HL-60/S4 treated with phorbol 12-myristate 13-acetate at 8.2 ng/mL for 4 days and 3 days (cell line): ENCODE results near the gene IL11RA.

Experiments used
- in situ Hi-C: fragments of 300-500 bp; cut with MboI; formaldehyde crosslinking; loops from 2 replicates; pipeline ENCODE4 v1.15.0; 2022; ENCODE audit warnings: low sequenced_read_pairs

Gene IL11RA

DNA sequence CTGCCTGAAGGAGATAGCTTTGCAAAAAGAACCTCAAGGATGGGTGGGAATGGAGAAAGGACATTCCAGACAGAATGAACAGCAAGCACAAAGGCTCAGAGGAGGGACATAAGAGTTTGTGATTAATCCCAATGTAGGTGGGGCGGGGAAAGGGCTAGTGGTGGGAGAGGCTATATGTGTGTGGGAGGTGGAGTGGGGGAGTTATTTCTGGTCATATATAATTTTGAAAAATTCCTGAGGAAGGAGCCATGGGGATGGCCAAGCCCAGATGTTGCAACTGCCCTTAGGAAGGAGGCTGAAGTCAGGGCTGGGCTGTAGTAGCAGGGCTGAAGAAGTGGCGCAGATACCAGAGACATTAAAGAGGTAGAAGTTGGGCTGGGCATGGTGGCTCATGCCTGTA is 23.9 kb downstream of the IL11RA start:
- in situ Hi-C loops, result no loop called here

GRCh38 chr9:34684145-34684544 is 32.2 kb downstream of the IL11RA start:
- in situ Hi-C loops, result no loop called here

DNA sequence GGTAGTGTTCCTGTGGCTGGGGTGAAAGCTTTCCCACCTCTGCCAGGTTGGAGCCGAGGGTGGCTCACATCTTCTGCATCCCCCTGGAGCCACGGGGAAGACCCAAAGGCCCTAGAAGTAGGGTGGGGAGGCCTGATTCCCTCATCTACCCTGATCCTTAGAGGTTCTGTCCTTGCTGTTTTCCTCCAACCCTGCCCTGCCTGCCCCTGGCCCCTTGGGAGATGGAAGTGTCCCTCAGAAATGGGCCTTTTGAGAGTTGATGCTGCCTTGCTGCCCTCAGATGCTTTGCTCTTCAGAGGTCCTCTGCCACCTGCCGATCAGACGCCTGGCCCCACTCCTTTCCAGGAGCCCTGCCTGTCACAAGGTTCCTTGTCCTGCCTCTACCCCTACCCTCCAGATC is 32.8 kb downstream of the IL11RA start:
- in situ Hi-C loops, result no loop called here

DNA sequence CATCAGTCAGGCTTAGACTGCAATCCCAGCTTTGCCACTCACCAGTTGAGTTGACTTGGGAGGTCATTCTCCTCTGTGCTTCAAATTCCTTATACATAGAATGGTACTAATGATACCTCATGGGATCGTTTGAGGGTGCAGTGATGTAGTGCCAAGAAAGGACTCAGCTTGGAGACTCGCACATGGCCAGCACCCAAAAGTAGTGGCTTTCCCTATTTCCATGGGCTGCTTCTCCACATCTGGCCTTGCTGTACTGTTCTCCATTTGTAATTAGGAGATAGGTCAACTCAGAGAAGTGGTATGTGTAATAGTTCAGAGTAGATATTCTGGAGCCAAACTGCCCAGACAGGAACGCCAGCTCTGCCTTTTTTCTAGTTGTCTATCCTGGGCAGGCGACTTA is 33.6 kb downstream of the IL11RA start:
- in situ Hi-C loops, result no loop called here

GRCh38 chr9:34686231-34686630 is 34.2 kb downstream of the IL11RA start:
- in situ Hi-C loops, result no loop called here

GRCh38 chr9:34686732-34687131 is 34.7 kb downstream of the IL11RA start:
- in situ Hi-C loops, result no loop called here

DNA sequence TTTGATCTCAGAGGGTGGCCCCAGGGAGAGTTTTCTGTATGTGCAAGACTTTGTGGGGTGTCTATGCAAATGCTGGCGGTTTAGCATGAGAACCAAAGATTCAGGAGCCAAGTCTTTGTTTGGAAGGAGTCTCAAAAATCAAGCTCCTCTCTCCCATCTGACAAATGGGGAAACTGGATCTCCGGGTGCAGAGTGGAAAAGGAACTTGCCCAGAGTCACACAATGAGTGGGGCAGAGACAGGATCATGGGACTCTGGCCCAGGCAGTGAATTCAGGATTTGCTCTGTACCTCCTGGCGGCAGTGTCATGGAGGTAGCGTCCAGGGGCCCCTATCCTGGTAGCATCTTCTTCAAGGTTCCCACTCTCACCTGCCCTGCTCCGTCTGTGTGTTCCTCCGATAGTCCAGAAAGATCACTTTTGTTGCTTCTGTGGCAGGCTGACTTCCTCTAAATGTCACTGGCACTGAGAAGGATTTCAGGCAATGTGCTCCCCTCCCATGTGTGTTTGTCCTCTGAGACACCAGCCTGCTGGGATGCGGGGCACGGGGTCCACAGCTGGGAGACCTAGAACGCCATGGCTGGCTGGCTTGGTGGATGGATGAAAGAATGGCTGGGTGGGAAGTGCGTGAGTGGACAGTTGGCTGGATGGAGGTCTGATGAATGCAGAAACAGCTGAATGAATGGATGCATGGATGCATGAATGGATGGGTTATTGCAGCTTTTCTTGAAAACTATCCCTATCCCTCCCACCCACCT is 35.5 kb downstream of the IL11RA start:
- in situ Hi-C loops, result no loop called here

GRCh38 chr9:34688329-34689115 is 36.5 kb downstream of the IL11RA start:
- in situ Hi-C loops, result no loop called here

DNA sequence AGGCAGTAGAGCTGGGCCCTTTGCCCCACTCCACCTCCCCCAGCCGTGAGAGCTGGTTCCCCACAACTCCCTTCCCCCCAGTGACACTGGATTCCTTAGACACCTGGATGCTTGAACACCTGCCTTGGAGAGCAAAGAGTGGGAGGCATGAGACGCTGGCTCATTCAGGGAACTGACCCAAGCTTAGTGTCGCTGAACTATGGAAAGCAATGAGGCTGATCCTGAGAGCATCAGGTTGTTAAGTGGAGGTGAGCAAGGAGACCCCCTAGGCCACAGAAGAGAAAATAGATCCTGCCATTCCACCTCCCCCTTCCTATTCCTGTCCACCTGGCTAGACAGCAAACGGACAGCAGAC is 37.1 kb downstream of the IL11RA start:
- in situ Hi-C loops, result no loop called here

GRCh38 chr9:34689512-34689911 is 37.5 kb downstream of the IL11RA start:
- in situ Hi-C loops, result no loop called here

GRCh38 chr9:34690983-34691935 is 39.3 kb downstream of the IL11RA start, which contains the start of gene CCL19:
CCL19 (minus strand) TSS chr9:34691276; CDS start chr9:34691139, 137 bp downstream.
- in situ Hi-C loops, result no loop called here

- in situ Hi-C loops, result no loop called here
These were observed 39.9 kb downstream of the IL11RA start for GRCh38 chr9:34691936-34692315.

GRCh38 chr9:34693560-34693959 is 41.6 kb downstream of the IL11RA start:
- in situ Hi-C loops, result no loop called here

GRCh38 chr9:34694811-34695210 is 42.8 kb downstream of the IL11RA start:
- in situ Hi-C loops, result no loop called here

DNA sequence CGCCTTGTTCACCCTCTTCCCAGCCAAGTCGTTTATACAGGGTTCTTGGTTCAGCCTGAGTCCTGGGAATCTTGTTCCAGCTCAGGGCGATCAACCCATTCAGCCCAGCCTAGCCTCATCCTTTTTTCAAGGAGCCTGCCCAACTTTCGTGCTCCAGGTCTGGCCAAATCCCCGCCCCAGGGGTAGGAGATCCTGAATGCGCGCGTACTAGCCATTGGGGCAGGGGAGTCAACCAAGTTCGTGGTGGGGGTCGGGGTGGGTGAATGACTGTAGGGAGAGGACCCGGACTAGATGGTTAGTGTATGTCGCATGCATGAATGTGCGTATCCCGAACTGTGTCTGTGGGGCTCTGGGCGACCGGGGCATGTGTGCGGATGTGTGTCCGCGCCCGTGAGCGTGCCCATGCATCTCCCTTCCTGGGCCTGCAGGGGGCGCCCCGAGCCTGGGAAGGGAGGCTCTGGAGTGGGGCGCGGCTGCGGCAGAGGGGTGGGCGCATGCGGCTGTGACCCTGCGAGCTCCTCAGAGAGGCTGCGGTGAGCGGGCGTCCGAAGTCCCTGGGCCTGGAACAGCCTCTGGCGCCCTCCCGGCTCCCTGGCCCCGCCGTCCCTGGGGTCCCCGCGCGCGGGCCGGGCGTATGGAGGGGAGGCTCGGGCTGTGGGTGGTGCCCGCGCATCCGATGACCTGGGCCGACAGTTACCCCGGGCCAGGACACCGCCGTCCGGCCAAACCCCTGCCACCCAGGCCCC is 49.2 kb downstream of the IL11RA start:
- in situ Hi-C loops, result no loop called here

DNA sequence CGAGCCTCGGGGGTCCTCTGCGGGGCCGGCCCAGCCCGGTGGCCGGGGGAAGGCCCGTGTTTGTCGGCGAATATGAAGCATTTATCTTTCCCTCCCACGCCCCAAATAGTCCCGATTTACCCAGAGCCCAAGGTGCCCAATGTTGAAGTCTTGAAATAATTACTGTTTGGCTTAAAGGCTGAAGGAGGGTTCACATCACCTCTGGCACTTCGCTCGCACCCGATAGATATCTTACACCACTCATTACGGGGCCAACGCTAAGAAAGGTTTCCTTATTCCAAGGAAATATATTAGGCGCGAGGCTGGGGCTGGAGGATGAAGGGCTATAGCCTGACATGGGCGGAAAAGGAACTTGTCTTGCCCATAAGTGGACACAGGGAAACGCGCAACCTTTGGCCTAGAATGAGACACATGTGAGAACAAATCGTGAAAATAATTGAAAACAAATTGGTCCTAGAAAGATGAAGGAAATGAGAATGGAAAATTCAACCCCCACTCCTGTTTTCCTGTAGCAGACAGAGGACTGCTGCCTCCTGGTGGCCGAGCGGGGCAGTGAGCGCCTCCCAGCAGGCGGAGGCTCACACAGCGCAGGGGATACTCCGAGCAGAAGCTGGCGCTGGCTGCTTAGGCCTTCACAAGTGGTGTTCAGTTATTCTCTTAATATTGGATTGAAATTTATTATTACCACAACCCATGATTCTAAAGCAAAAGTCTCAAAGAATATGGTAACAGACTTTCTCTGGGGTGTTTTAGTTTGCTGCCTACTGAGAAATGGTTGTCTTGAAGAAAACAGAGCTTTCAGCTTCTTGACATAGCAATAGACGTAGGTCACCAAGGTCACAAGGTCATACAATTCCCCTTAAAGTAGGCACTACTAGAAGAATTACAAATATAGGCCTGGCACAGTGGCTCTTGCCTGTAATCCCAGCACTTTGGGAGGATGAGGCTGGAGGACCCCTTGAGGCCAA is 50.1 kb downstream of the IL11RA start:
- in situ Hi-C loops, result no loop called here

- in situ Hi-C loops, result no loop called here
These were observed 55.1 kb downstream of the IL11RA start for GRCh38 chr9:34707130-34707529.

- in situ Hi-C loops, result no loop called here
These were observed 57.4 kb downstream of the IL11RA start for GRCh38 chr9:34709196-34709978.

- in situ Hi-C loops, result no loop called here
These were observed 58.0 kb downstream of the IL11RA start, which contains the start of gene CCL21 for GRCh38 chr9:34710023-34710422. CCL21 (minus strand) TSS chr9:34710136; CDS start chr9:34710066, 70 bp downstream.
